Breast epithelium (tissue), 3 donors: ENCODE measurements around the gene EFHC2.

Source experiments
- CTCF ChIP-seq, 3 donors: fragments of 450-650 bp; IDR thresholded peaks; one replicate each; pipeline ENCODE4 v1.5.1; 2016 to 2017; ENCODE audit warnings: antibody characterized with exemption in 3 of 3, mild to moderate bottlenecking in 3 of 3, moderate library complexity in 3 of 3
- POLR2A ChIP-seq: fragments of 450-650 bp; IDR thresholded peaks from one replicate; pipeline ENCODE4 v1.6.1; 2016; ENCODE audit warnings: antibody characterized with exemption, mild to moderate bottlenecking, moderate library complexity

DNA sequence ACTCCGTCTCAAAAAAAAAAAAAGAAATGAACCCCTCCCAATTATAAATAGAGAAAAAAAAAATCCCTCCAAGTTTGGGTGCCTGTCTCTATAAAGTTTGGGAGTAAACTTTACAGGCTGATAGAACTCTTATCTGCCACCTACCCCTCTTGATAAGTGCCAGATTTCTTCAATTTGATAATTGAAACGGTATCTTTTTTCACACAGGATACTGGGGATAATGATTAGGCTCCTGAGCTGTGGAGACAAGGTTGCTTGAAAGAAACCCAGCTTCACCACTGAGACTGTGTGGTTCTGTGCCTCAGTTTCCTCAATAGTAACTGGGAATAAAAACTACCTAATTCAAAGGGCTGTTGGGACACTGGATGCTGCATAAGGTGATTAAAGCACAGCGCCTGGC is 606 bp downstream of the EFHC2 start:
- no peak for TF ChIP-seq CTCF (IDR thresholded peaks at IDR 0.05)
- TF ChIP-seq POLR2A, result no peak
